ENCODE measurements around the gene MYO16. TPM values are rescaled to one million over a fixed set of nuclear protein-coding genes. Genes with fewer than 3 reads are reported as not detected.

Gene MYO16
- total and polyA plus RNA-seq, 12 donors, result 0.56 to 2.4 (median 1.4) TPM

GRCh38 chr13:109119896-109120295 lies 490.5 kb downstream of the MYO16 start:
- H3K27me3 ChIP-seq, result no peaks in the 10 kb centered on the region
- no peaks in the 10 kb centered on the region for H3K9me3 ChIP-seq (replicated peaks in 1 of 3)
- TF ChIP-seq POLR2A (IDR thresholded peaks at IDR 0.05), result no peak
- no peak for TF ChIP-seq CTCF (IDR thresholded peaks at IDR 0.05)
- no peak overlapping the region for H3K4me3 ChIP-seq
- H3K36me3 ChIP-seq (replicated peaks in 1 of 2), result no peaks in the 10 kb centered on the region
- no peaks in the 10 kb centered on the region for H3K4me1 ChIP-seq (replicated peaks in 1 of 2)
- H3K27ac ChIP-seq, result no peak overlapping the region
- 53 to 65% (median 60%) methylated on average over 1 of the region's 1 CpG for WGBS, 4 donors
- intact Hi-C loops (cut with DNase I), result no loop called here
- no peak for DNase-seq

- 90 to 96% (median 94%) methylated on average over 4 to 5 of the region's 5 CpGs for WGBS, 4 donors
- no peaks in the 10 kb centered on the region for H3K4me1 ChIP-seq (replicated peaks in 1 of 2)
- H3K36me3 ChIP-seq (replicated peaks in 1 of 2), result no peaks in the 10 kb centered on the region
- TF ChIP-seq POLR2A (IDR thresholded peaks at IDR 0.05), result no peak
- TF ChIP-seq CTCF (IDR thresholded peaks at IDR 0.05), result no peak
- no peaks in the 10 kb centered on the region for H3K27me3 ChIP-seq
- H3K27ac ChIP-seq, result no peak overlapping the region
- DNase-seq, result no peak
- intact Hi-C loops (cut with DNase I), result no loop called here
- no peak overlapping the region for H3K4me3 ChIP-seq
- no peaks in the 10 kb centered on the region for H3K9me3 ChIP-seq (replicated peaks in 1 of 3)
Measured at GRCh38 chr13:109121826-109122225, 492.4 kb downstream of the MYO16 start.

- Histone ChIP-seq H3K27ac (no peak overlapping the region), H3K27me3 (no peaks in the 10 kb centered on the region), H3K4me1 (replicated peaks in 1 of 2) (no peaks in the 10 kb centered on the region), H3K36me3 (replicated peaks in 1 of 2) (no peaks in the 10 kb centered on the region), H3K9me3 (replicated peaks in 1 of 3) (no peaks in the 10 kb centered on the region), H3K4me3 (no peak overlapping the region)
- no peak for TF ChIP-seq POLR2A (IDR thresholded peaks at IDR 0.05)
- TF ChIP-seq CTCF (IDR thresholded peaks at IDR 0.05), result no peak
- WGBS, 4 donors, result 78 to 94% (median 87%) methylated on average over 2 of the region's 2 CpGs
- intact Hi-C loops (cut with DNase I), result no loop called here
- no peak for DNase-seq
Measured at GRCh38 chr13:109123971-109124370, 494.6 kb downstream of the MYO16 start.

GRCh38 chr13:109126178-109126577 lies 496.8 kb downstream of the MYO16 start:
- H3K4me1 ChIP-seq (replicated peaks in 1 of 2), result no peaks in the 10 kb centered on the region
- no peak for DNase-seq
- intact Hi-C loops (cut with DNase I), result no loop called here
- no peaks in the 10 kb centered on the region for H3K36me3 ChIP-seq (replicated peaks in 1 of 2)
- no peak overlapping the region for H3K4me3 ChIP-seq
- H3K9me3 ChIP-seq (replicated peaks in 1 of 3), result no peaks in the 10 kb centered on the region
- TF ChIP-seq POLR2A (IDR thresholded peaks at IDR 0.05) (no peak), CTCF (IDR thresholded peaks at IDR 0.05) (no peak)
- WGBS, 4 donors, result 86 to 88% (median 86%) methylated on average over 5 of the region's 5 CpGs
- H3K27ac ChIP-seq, result no peak overlapping the region
- no peaks in the 10 kb centered on the region for H3K27me3 ChIP-seq
